OCI-LY7 (cell line): ENCODE results near the gene UFD1.

Experiments used
- EZH2phosphoT487 ChIP-seq: fragments of 200-600 bp; sonication (generic); IDR thresholded peaks from 2 replicates; pipeline ENCODE4 v1.6.1; 2018; ENCODE audit warnings: low read depth, borderline replicate concordance, mild to moderate bottlenecking, mixed run types, antibody characterized with exemption, low read length, moderate library complexity, mixed read lengths
- TF ChIP-seq, protein P1 (sequence below): fragments of 200-600 bp; sonication (generic); conservative IDR thresholded peaks from 2 replicates; pipeline ENCODE4 v1.5.1; 2014; ENCODE audit warnings: mild to moderate bottlenecking, antibody characterized with exemption, low read length, moderate library complexity, mixed read lengths

DNA sequence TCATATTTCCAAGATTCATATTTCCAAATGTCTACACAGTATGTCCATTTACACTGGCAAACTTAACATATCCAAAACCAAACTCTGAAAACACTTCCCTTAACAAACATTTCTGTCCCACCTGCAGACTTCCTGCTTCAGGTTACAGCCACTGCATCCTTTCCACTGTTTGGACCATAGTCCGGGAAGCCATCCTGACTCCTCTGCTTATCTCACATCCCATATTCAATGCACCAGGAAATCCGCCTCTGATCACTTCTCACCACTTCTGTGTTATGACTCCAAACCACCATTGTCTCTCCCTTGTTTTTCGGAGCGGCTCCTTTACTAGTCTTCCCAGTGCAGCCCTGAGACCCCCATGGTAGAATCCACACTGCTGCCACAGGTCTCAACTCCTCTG is 77.5 kb downstream of the UFD1 start:
- TF ChIP-seq, protein P1, sequence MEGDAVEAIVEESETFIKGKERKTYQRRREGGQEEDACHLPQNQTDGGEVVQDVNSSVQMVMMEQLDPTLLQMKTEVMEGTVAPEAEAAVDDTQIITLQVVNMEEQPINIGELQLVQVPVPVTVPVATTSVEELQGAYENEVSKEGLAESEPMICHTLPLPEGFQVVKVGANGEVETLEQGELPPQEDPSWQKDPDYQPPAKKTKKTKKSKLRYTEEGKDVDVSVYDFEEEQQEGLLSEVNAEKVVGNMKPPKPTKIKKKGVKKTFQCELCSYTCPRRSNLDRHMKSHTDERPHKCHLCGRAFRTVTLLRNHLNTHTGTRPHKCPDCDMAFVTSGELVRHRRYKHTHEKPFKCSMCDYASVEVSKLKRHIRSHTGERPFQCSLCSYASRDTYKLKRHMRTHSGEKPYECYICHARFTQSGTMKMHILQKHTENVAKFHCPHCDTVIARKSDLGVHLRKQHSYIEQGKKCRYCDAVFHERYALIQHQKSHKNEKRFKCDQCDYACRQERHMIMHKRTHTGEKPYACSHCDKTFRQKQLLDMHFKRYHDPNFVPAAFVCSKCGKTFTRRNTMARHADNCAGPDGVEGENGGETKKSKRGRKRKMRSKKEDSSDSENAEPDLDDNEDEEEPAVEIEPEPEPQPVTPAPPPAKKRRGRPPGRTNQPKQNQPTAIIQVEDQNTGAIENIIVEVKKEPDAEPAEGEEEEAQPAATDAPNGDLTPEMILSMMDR, result no peak
- TF ChIP-seq EZH2phosphoT487, result no peak
